Progenitor cell of endocrine pancreas (in vitro differentiated cells): ENCODE measurements around the gene KIAA0753. TPM values are rescaled to one million over a fixed set of nuclear protein-coding genes. Genes with fewer than 3 reads are reported as not detected.

Experiments used
- DNase-seq: peaks from one replicate; pipeline ENCODE4 v3.0.0; 2021; ENCODE audit warnings: low spot score; ENCODE audit not compliant: unreplicated experiment
- H3K27ac Mint-ChIP-seq: 2 replicates; pipeline ENCODE4 v1.8.0; 2021; ENCODE audit warnings: mild to moderate bottlenecking, moderate library complexity, mixed read lengths
- H3K27me3 Mint-ChIP-seq: 2 replicates; pipeline ENCODE4 v1.8.0; 2021; ENCODE audit warnings: mixed read lengths
- H3K36me3 Mint-ChIP-seq: 2 replicates; pipeline ENCODE4 v1.8.0; 2022; ENCODE audit warnings: mixed read lengths; ENCODE audit not compliant: insufficient read depth
- H3K4me1 Mint-ChIP-seq: 2 replicates; pipeline ENCODE4 v1.8.0; 2021; ENCODE audit warnings: low read depth, mixed read lengths
- H3K4me3 Mint-ChIP-seq: 2 replicates; pipeline ENCODE4 v1.8.0; 2021; ENCODE audit warnings: low read depth, mild to moderate bottlenecking, moderate library complexity, mixed read lengths
- H3K9me3 Mint-ChIP-seq: 2 replicates; pipeline ENCODE4 v1.8.0; 2021; ENCODE audit warnings: low read depth, mixed read lengths
- total RNA-seq: library from RNA; stranded (reverse); gene quantifications from 2 replicates; pipeline ENCODE4 v1.2.1, GENCODE V29; 2021
- TF ChIP-seq, protein P1 (sequence below): fragments of 200-600 bp; sonication (generic); IDR thresholded peaks from one replicate; pipeline ENCODE4 v1.5.0; 2021; ENCODE audit warnings: antibody characterized with exemption, mild to moderate bottlenecking; ENCODE audit not compliant: unreplicated experiment

KIAA0753 gene
- total RNA-seq, 1 donor from 2014 or later, result 55.9 TPM

DNA sequence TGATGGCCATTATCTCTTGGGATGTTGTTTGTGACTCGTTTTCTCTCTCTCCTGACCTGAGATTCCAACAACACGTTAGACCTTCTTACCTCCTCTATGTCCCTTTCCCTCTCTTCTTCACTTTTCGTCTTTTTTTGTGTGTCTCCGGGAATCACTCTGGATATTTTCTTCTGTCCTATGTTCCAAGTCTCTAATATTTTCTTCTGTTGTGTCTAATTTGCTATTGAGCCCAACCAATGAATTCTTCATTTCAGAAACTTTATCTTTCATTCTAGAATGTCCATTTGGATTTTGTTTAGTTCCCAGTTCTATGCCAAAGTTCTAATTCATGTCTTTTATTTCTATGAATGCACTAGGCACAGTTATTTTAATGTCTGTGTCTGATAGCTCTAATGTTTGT is 57.1 kb downstream of the KIAA0753 start:
- Mint-ChIP-seq H3K36me3 (peaks cover 63% of the 10 kb centered on the region), H3K27ac (no peak overlapping the region), H3K27me3 (no peaks in the 10 kb centered on the region), H3K4me1 (no peaks in the 10 kb centered on the region), H3K4me3 (no peak overlapping the region), H3K9me3 (peaks cover 36% of the 10 kb centered on the region)
- DNase-seq, result no peak
- TF ChIP-seq, protein P1, sequence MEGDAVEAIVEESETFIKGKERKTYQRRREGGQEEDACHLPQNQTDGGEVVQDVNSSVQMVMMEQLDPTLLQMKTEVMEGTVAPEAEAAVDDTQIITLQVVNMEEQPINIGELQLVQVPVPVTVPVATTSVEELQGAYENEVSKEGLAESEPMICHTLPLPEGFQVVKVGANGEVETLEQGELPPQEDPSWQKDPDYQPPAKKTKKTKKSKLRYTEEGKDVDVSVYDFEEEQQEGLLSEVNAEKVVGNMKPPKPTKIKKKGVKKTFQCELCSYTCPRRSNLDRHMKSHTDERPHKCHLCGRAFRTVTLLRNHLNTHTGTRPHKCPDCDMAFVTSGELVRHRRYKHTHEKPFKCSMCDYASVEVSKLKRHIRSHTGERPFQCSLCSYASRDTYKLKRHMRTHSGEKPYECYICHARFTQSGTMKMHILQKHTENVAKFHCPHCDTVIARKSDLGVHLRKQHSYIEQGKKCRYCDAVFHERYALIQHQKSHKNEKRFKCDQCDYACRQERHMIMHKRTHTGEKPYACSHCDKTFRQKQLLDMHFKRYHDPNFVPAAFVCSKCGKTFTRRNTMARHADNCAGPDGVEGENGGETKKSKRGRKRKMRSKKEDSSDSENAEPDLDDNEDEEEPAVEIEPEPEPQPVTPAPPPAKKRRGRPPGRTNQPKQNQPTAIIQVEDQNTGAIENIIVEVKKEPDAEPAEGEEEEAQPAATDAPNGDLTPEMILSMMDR, result no peak

DNA sequence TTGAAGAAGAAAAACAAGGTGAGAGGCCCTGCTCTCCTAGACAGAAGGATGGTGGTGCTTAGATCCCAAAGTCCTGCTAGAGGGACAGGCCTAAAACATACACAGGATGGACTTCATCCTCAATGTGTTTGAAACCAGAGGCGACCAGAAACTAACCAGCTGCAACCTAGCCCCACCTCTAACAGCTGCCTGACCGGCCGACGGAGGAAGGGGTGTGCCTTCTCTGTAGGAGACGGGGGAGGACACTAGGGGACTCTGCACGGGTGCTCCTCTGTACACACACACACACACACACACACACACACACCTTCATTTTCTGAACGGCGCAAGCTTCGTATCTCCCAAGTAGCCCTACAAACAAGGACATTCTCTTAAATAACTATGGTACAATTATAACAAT is 59.9 kb downstream of the KIAA0753 start:
- TF ChIP-seq, protein P1, result no peak
- no peak overlapping the region for H3K4me3 Mint-ChIP-seq

DNA sequence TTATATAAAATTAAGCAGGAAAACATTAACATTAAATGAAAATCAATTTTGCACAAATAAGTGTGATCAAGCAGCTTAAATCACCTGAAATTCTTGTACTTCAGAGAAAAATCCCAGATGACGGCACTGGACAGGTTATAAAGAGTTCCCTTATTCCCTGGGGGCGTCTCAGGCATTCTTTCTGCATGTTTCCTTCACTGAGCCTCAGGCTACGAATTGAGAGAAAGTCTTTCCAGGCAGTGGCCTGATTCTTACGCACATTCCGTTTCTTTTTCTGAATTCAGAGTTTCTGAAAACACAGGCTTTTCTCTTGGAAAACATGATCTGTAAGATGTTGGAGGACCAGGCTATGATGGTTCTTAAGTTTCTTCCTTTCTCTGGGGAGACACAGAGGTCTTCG is 62.0 kb downstream of the KIAA0753 start:
- no peaks in the 10 kb centered on the region for H3K27me3 Mint-ChIP-seq
- H3K4me1 Mint-ChIP-seq, result no peaks in the 10 kb centered on the region
- H3K9me3 Mint-ChIP-seq, result peaks cover 16% of the 10 kb centered on the region
- H3K27ac Mint-ChIP-seq, result no peak overlapping the region
- peaks cover 36% of the 10 kb centered on the region for H3K36me3 Mint-ChIP-seq
- no peak for DNase-seq
- H3K4me3 Mint-ChIP-seq, result no peak overlapping the region
- TF ChIP-seq, protein P1, result no peak

More for the DNA sequence above, 59.9 kb downstream of the KIAA0753 start:
- no peak overlapping the region for H3K27ac Mint-ChIP-seq
- no peaks in the 10 kb centered on the region for H3K27me3 Mint-ChIP-seq
- H3K36me3 Mint-ChIP-seq, result peaks cover 55% of the 10 kb centered on the region
- no peak for DNase-seq
- peaks cover 27% of the 10 kb centered on the region for H3K9me3 Mint-ChIP-seq
- no peaks in the 10 kb centered on the region for H3K4me1 Mint-ChIP-seq

DNA sequence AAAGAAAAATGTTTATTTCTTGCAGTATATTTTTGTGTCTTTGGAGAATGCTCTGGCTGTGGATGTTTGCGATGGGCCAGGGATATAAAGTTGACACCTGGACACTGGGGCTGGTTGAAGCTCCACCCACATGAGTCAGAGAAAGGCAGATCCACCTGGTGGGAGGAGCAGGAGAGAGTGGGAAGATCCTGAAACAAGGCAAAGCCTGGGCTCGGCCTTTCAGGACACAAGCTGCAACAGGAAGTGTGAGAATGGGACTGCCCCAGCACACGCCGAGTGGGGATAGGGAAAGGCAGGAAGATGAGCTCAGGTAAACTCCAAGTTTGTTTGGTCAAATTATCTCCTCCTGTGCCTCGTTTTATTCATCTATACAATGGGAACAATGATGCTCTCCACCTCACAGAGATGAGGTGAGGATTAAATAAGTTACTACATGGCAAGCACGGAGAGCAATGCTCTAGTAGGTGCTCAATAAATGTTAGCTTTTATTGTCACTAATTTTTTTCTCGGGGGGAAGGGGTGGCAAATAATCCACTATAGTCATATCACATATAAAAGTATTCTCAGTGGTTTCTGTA is 62.7 kb downstream of the KIAA0753 start:
- Mint-ChIP-seq H3K27me3 (no peaks in the 10 kb centered on the region), H3K9me3 (peaks cover 9% of the 10 kb centered on the region), H3K4me3 (no peak overlapping the region), H3K4me1 (no peaks in the 10 kb centered on the region), H3K36me3 (peaks cover 29% of the 10 kb centered on the region), H3K27ac (no peak overlapping the region)
- no peak for DNase-seq
- TF ChIP-seq, protein P1, result no peak

DNA sequence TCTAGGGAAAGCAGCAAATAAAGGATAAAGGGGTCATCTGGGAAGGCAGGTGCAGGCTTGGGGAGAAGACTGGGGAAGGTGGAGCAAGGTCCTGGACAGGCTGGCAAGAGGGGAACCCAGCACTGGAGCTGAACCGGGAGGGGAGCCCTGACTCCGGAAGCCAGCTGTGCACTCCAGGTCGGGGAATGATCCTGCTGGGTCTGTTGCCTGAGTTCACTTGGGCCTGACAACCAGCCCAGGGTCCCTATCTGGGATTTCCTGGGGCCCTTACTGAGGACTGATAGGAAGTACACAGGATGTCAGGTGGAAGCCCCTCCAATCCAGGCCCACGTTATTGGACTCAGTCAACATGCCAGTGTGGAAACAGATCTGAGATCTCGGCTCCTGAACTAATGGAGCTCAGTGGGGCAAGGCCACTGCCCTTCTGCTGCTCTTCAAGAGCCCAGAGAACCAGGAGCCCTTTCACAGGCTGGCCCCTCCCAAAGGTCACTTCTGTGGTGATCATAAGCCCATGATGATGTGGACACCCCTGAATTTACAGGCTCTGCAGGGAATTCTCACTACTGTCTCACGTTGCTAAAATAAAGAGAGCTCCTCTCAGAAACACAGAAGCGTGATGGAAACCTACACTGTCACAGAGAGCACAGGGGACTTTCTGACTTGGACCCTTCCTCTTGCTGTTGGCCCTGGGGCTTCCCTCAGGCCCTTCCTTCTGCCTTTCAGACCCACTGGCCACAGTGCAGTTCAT is 64.3 kb downstream of the KIAA0753 start:
- TF ChIP-seq, protein P1, result no peak
- Mint-ChIP-seq H3K4me1 (no peaks in the 10 kb centered on the region), H3K27me3 (no peaks in the 10 kb centered on the region), H3K4me3 (no peak overlapping the region), H3K27ac (peak overlapping the region; percentile 92), H3K9me3 (no peaks in the 10 kb centered on the region), H3K36me3 (peaks cover 19% of the 10 kb centered on the region)
- no peak for DNase-seq
